ENCODE measurements around the gene SLC39A7. TPM values are rescaled to one million over a fixed set of nuclear protein-coding genes. Genes with fewer than 3 reads are reported as not detected.
A peak's percentile ranks its signal among the peaks of the same experiment; 100 is the strongest.
"Not testable (repeated sequence)": the region's sequence is repeated elsewhere in the genome, so short reads cannot be mapped to it uniquely, and the experiment has no call there.

SLC39A7 gene
- total RNA-seq, 1 donor from 2014 or later, result 78.0 TPM

DNA sequence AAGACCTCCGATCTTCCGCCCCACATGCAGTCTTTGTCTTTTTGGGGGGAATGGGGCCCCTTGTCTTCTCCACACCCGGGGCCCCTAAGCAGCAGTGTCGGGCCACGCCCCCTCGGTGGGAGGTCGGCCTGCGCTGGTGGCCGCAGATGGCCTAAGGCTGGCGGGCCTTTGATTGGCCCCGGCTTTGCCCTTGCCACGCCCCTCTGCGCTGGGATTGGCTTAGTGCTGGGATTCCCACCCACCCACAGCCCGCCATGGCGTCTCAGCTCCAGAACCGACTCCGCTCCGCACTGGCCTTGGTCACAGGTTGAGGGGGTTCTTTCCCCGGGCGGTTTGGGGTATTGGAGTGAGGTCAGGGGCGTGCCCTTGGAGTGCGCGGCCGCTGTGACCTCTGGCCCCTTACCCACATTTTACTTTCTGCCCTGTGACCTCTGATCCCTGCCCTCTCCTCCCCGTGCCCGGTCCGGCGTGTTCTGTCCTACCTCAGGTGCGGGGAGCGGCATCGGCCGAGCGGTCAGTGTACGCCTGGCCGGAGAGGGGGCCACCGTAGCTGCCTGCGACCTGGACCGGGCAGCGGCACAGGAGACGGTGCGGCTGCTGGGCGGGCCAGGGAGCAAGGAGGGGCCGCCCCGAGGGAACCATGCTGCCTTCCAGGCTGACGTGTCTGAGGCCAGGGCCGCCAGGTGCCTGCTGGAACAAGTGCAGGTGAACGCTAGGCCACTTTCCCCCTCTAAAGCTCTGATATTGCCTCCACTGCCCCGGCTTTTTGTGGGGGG lies 3.9 kb downstream of the SLC39A7 start, which contains the start of gene HSD17B8:
HSD17B8 (plus strand) TSS at position 241 of the 776 bp plus-strand sequence; CDS start at position 255, 14 bp downstream.
- peak; percentile 93 for DNase-seq (ENCODE audit: low spot score)

DNA sequence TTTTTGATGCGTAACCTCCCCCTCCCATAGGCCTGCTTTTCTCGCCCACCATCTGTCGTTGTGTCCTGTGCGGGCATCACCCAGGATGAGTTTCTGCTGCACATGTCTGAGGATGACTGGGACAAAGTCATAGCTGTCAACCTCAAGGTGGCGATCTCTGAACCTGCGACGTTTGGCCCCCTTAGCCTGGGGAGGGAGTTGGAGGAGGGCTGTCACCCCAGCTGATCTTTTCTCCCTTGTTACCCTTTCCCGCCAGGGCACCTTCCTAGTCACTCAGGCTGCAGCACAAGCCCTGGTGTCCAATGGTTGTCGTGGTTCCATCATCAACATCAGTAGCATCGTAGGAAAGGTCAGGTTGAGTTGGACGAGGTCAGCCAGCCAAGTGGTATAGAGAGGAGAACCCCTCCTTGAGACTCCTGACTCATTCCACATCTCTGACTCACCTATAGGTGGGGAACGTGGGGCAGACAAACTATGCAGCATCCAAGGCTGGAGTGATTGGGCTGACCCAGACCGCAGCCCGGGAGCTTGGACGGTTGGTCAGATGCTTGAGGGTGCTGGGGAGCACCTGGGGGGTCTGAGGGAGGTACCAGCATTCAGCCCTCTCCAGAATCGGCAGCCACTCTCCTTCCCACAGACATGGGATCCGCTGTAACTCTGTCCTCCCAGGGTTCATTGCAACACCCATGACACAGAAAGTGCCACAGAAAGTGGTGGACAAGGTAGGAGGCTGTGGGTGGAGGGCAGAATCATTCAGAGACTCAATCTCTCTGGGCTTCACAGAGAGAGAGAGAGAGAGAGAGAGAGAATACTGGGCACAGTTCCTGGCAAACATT lies 4.7 kb downstream of the SLC39A7 start:
- no peak for DNase-seq (ENCODE audit: low spot score)

DNA sequence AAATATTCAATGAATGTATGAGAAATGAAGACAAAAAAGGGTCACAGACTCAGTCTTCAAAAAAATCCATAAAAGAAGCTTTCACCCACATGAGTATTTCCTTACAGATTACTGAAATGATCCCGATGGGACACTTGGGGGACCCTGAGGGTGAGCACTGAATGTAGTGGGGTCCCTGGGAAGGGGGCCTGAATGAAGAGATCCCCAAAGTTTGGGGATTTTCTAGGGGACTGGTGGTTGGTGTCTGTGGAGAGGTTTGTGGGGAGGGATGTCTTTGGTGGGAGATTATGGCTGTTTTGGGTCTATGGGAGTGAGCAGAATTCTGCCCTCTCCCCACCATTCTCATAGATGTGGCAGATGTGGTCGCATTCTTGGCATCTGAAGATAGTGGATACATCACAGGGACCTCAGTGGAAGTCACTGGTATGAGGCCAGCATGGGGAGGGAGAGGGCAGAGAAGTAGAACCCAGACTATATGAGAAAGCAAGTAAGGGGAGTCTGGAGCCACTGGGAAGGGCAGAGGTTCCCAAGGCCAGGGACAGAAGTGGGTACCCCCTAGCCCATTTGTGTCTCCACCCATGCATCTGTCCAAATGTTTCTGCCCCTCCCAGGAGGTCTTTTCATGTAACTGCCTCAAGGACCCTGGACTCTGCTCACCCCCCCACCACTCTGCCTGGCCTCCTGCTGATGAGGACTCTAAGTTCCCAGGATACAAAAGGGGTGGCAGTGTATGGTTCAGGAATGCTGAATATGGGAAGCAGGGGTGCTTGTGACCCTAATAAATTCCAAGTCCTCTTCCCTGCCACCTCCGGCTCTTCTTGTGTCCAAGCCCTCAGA lies 5.6 kb downstream of the SLC39A7 start:
- no peak for DNase-seq (ENCODE audit: low spot score)

DNA sequence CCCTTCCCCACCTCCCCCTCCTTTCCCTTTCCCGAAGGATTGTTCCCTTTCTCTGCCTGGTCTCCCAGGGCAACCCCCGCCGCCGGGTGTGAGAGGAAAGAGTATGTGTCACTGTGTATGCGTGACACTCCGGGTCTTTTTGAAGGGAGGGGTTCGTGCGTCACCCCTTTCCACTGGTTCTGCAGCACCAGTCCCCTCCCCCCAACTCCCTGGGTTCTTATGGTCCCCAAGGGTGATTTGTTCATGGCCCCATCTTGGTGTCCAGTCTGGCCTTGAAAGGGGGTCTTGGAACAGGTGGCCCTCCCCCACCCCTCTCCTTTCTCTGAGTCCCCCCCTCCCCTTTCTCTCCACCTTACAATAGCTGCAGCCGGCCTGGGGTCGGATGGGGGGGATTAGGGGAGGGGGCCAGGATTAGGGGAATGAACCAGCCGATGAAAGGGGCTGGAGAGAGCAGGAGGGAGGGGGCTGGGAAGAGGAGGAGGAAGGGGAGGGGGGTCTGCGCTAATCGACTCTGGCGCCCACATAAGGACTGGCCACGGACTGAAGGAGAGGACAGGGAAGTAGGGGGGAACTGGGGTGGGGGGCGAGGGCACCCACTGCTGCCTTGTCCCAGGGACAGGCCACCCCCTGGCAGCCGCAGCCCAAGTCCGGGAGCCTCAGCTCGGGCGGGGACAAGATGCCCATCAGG lies 6.3 kb downstream of the SLC39A7 start:
- DNase-seq (ENCODE audit: low spot score), result no peak

DNA sequence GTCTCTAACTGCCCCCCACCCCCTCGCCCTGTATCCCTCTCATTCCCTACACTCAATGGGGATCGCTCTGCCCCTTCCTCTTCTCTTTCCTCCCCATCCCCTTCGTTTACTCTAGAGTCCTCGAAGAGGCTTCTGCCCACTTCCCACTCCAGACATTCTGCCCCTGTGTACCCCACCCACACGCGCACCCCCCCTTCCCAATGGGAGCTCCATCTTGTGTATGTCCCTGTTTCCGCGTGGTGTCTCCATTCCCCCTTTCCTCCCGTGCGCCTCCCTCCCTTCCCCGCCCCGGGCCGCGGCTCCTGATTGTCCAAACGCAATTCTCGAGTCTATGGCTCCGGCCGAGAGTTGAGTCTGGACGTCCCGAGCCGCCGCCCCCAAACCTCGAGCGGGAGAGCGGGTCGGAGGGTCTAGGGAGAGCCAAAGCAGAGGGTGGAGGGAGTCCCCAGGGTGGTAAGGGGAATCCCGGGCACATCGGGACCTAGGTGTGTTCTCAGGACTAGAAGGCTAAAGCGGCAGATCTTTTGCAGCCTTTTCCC lies 7.0 kb downstream of the SLC39A7 start:
- peak; percentile 70 for DNase-seq (ENCODE audit: low spot score)

DNA sequence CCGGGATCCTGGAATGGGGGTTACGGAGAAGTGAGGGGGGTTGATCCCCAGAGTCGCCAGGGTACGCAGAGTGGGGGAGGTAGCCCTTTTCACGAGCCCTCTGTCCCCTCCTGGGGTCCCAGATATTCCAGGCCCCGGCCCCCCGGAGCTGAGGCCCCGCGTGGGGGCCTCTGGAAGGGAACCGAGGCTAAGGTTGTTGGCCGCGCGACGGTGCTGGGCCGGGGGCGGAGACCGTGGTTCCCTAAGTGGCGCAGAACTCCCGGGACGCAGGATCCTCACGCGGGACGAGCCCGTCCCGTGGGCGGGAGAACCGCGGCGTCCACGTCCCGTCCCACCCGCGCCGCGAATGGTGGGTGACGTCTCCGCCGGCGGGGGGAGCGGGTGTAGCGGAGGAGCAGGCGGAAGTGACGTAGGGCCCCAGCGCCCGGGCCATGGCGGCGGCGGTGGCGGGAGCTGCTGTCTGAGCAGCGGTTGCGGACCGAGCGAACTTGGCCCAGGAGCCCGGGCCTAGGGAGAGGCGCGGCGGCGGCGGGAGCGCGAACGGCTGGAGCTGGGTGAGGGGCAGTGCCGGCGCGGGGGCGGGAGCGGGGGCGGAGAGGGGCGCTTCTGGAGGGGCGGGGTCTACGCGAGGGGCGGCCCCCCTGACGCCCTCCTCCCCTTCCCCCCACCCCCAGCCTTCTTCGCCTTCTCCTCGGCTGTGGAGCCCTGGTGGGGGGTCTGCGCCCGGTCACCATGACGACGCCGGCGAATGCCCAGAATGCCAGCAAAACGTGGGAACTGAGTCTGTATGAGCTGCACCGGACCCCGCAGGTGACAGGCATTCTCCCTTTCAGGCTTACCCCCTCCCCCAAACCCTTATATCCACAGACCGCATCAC lies 7.7 kb downstream of the SLC39A7 start, which contains the start of gene RING1:
RING1 (plus strand) TSS at position 410 of the 877 bp plus-strand sequence; CDS start at position 733, 323 bp downstream.
- DNase-seq (ENCODE audit: low spot score), result peak; percentile 86

DNA sequence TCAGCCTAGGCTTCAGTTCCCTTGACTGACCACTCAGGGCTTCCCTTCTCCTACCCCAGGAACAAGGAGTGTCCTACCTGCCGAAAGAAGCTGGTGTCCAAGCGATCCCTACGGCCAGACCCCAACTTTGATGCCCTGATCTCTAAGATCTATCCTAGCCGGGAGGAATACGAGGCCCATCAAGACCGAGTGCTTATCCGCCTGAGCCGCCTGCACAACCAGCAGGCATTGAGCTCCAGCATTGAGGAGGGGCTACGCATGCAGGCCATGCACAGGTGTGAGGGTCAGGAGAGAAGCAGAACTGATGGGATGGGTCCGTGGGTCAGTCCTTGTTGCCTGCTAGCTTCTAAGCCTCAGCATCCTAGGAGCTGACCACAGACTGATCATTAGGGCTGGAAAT lies 9.2 kb downstream of the SLC39A7 start:
- no peak for DNase-seq (ENCODE audit: low spot score)

DNA sequence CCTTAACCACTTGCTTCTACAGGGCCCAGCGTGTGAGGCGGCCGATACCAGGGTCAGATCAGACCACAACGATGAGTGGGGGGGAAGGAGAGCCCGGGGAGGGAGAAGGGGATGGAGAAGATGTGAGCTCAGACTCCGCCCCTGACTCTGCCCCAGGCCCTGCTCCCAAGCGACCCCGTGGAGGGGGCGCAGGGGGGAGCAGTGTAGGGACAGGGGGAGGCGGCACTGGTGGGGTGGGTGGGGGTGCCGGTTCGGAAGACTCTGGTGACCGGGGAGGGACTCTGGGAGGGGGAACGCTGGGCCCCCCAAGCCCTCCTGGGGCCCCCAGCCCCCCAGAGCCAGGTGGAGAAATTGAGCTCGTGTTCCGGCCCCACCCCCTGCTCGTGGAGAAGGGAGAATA lies 10.5 kb downstream of the SLC39A7 start:
- DNase-seq (ENCODE audit: low spot score), result no peak

DNA sequence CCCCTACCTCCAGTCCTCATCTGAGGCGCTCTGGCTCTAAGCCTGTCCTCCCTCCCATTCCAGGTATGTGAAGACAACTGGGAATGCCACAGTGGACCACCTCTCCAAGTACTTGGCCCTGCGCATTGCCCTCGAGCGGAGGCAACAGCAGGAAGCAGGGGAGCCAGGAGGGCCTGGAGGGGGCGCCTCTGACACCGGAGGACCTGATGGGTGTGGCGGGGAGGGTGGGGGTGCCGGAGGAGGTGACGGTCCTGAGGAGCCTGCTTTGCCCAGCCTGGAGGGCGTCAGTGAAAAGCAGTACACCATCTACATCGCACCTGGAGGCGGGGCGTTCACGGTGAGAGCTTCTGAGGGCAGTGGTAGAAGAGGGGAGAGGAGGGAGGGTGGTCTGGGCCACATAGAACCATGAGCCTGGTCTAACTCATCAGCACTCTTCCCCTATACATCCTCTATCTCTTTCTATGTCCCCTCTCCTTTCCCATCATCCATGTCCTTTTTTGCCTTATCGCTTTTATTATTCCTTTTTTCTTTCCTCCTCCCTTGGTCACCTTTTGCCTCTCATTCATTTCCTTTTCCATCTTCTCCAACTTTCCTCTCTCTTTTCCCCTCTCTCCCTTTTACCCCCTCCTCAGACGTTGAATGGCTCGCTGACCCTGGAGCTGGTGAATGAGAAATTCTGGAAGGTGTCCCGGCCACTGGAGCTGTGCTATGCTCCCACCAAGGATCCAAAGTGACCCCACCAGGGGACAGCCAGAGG lies 11.2 kb downstream of the SLC39A7 start:
- no peak for DNase-seq (ENCODE audit: low spot score)

DNA sequence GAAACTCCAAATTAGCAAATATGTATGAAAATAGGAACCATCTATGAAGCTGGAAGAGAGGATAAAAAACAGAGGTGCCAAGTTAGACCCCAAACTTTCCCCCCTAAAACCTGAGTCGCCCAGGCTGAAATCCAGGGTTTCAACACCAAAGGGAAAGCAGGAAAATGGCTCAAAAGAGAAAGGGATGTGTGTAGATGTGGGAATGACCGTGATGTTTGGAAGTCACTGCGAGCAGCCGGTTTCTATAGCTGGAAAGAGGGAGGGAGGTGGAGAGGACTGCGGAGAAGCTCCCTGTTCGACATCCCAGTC lies 12.1 kb downstream of the SLC39A7 start:
- DNase-seq (ENCODE audit: low spot score), result no peak

DNA sequence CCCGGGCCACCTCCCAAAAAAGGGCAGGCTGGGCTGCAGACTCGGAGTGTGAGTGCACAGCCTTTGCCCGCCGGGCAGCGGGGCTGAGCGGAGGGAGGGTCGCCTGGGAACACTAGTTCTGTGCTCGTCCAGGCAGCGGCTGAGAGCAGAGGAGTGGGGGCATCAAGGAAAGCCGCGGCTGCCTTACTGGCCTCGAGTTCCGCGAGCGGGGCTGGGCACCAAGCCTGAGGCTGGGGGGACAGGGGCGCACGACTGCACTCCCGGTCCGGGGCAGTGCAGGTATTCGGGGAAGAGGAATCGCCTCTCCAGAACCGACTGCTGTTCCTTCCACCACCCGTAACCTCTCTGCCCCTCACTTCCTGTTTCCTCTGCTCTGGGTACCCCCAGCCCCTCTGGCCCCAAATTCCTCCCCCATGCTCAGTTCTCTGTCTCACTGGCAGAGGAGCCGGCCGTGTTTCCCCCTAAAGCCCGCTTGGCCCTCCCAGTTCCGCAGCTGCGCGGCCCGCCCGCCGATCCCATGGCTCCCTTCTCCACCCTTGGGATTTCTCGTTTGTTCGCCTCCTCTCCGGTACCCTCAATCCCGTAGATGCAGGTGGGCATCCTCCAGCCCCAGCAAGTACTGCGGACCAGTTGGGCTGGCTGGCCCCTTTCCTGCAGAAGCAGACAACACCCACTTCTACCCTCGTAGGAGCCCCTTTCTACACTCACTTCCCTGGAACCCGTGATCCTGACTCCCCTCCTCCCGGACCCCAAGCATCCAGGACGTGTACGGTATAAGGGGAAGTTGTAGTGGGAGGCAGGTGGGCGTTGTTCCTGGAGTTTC lies 12.7 kb downstream of the SLC39A7 start:
- peak; percentile 56 for DNase-seq (ENCODE audit: low spot score)

DNA sequence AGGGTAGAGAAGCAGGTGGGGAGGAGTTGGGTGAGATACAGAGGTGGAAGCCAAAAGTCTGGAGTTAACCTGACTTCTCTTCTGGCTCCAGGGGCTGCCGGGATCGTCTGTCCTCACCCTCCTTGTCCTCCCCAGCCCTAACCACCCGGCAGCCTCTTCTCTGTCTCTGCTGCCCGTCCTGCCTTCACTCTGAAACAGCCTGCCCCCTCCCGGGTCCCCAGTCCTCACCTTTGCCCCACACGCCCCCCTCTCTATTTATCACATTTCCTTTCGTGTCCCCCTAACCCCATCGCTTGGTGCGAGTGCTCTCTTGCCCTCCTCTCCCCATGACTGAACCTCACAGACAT lies 13.3 kb downstream of the SLC39A7 start:
- DNase-seq (ENCODE audit: low spot score), result no peak

DNA sequence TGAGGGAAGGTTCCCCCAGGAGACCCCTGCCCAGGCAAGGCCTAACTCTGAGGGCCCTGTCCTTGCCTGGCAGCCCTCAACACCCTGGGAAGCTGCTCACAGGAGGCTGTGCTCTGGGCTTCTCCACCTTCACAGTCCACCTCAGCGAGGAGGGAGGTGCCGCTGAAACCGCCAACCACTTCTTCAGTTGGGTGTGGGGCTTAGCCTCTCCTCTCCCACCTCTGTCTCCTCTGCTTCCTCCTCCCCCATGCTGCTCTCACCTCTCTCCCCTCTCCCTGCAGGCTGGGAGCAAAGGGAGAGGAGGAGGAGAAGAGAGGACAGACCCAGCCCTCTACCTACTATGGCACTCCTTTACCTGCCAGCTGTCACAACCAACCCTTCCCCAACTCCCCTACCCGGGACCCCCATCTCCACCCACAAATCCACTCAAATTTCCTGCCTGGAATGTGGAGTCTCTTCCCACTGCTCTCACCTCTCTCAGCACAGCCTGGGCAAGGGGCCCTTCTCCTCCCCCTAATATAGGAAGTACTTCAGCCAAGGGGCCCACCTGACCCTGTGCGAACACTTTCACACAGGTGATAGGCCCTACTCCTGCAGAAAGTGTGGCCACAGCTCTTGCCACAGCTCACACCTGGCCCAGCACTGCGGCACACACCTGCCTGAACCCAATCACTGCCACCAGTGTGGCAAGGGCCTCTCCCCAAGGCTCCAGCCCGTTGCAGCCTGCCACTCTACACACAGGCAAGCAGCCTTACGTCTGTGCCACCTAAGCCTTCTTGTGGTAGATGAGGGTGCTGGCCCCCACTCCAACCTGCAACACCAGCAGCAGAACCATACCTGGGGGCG lies 14.8 kb downstream of the SLC39A7 start:
- DNase-seq (ENCODE audit: low spot score), result no peak

DNA sequence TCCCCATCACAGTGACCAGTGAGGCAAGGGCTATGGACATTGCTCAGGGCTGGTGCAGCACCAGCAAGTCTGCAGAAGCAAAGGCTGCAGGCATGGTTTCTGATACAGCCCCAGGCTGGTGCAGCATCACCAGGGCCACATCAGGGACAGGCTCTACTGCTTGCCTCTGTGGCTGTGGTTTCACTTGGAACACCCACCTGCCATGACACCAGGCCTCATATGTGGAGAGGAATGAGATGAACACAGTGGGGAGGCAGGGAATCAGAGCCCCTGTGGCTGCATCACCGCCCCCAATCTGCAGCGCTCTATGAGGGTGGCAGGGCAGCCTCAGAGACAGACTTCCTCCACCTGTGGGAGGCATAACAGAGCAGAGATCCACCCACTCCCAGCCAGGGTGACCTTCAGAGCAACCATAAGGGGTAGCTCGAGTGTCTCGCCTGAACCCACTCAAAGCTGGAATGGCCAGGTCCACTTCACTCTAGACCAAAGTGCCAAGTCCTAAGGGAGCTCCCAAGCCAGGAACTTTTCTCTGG lies 15.5 kb downstream of the SLC39A7 start:
- DNase-seq (ENCODE audit: low spot score), result no peak

DNA sequence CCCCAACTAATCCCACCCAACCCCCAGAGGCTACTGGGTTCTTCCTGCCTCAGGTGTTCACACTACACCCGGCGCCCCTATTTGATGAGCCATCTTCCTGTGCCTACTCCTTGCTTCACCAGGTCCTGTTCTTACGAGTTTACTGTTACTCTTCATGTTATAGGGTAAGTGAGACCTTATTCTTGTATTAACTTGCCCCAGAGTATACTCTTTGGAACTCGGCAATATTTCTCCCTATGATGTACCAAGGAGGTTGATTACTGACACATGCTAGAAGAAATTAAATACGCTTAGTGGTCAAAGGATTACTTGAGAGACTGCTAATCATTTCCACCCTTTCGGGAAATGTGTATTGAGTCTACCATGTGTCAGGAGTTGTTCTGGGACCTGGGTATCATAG lies 16.6 kb downstream of the SLC39A7 start:
- no peak for DNase-seq (ENCODE audit: low spot score)

DNA sequence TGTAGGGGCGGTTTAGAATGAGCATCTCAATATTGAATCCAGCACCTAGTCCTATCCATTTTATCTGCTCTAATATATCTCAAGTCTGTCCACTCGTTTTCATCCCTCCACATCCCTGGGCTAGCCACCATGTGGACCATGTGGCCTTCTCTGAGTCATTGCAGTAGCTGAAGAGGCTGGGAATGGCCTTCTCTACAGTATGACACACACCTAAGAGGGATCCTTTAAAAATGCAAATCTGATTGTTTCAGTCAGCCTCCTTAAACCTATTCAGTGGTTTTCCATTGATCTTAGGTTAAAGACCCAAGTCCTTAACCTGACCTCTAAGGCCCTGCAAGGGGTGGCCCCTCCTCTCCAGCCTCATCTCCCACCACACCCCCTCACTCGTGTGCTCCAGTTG lies 17.0 kb downstream of the SLC39A7 start:
- DNase-seq (ENCODE audit: low spot score), result no peak

DNA sequence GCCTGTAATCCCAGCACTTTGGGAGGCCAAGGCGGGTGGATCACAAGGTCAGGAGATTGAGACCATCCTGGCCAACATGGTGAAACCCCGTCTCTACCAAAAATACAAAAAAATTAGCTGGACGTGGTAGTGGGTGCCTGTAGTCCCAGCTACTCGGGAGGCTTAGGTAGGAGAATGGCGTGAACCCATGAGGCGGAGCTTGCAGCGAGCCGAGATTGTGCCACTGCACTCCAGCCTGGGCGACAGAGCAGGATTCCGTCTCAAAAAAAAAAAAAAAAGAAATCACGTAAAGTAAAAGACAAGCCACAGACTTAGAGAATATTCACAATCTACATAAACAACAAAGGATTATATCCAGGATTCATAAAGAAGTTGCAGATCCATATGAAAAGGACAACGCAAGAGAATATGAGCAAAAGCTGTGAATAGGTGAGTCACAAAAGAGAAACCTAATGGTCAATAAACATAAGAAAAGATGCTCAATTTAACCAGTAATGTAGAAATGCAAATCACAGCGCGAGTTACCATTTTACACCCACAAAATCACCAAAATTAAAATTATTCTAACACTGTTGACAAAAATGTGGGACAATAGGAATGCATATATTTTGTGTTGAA lies 25.9 kb downstream of the SLC39A7 start:
- not testable (repeated sequence) for DNase-seq (ENCODE audit: low spot score)

All from umbilical cord (tissue), 2 donors.